ENCODE data around the gene ST8SIA1.
"Not testable (repeated sequence)": the region's sequence is repeated elsewhere in the genome, so short reads cannot be mapped to it uniquely, and the experiment has no call there.

The ST8SIA1 gene, protein sequence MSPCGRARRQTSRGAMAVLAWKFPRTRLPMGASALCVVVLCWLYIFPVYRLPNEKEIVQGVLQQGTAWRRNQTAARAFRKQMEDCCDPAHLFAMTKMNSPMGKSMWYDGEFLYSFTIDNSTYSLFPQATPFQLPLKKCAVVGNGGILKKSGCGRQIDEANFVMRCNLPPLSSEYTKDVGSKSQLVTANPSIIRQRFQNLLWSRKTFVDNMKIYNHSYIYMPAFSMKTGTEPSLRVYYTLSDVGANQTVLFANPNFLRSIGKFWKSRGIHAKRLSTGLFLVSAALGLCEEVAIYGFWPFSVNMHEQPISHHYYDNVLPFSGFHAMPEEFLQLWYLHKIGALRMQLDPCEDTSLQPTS

DNA sequence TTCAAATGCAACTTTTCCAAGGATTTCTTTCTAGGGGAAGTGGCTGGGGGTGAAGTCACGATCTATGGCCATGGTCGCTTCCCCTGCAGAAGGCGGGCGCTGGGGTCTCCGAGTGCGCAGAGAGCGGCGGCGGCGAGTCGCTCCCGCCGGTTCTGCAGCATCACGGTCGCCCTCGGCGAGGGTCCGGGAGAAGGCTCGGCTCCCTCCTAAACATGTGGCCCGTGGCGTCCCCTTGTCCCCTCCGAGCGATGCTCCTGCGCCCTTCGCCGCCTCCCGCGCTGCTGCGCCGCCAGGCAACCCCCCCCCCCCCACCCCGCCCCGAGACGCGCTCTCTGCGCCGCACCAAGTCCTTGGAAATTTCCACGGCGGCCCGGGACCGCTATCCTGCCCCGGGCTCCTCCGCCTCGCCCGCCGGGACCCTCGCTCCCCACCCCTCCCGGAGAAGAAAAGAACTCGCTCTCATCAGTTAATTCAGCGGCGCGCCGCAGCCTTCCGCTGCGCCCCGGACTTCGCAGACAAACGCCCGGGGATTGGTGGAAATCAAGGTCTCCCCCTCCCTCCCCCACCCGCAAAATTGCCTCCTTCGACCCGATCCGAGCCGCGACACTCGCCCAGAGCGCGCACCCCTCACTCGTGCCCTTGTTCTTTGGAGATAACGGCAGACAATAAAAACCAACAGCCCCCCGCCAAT lies at the start of gene ST8SIA1:
ST8SIA1 (minus strand) TSS at position 298 of the 691 bp plus-strand sequence. CDS start 475 bp downstream, outside the sequence.
- peak within 1 kb of the TSS; percentile 37 for H3K4me3 ChIP-seq (ENCODE audit: low read depth, low read length)
- DNase-seq (ENCODE audit: low read depth), result no peak
- no peak for TF ChIP-seq CTCF (IDR thresholded peaks at IDR 0.05; ENCODE audit: control insufficient read depth, extremely low read depth, insufficient read depth)

DNA sequence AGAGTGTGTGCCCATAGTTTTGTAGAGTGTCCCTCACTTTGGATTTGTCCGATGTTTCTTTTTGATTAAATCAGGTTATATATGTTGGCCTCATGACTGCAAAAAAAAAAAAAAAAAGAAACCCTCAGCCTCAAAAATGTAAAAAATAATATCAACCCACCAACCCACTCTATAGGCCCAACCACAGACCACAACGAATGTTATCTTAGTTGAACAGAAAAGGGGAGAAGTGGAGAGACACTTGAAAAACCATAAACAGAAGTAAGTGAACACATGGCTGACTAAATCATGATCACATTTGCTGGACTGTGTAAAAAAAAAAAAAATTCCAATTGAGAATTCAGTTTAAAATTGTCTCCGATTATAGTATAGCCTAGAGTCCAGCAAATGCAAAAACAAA lies 45.5 kb upstream of the ST8SIA1 start:
- H3K4me3 ChIP-seq (ENCODE audit: low read depth, low read length), result no peak overlapping the region
- no peak for TF ChIP-seq CTCF (IDR thresholded peaks at IDR 0.05; ENCODE audit: control insufficient read depth, extremely low read depth, insufficient read depth)
- DNase-seq (ENCODE audit: low read depth), result no peak

GRCh38 chr12:22377731-22378496 lies 43.4 kb upstream of the ST8SIA1 start:
- no peak overlapping the region for H3K4me3 ChIP-seq (ENCODE audit: low read depth, low read length)
- DNase-seq (ENCODE audit: low read depth), result no peak
- TF ChIP-seq CTCF (IDR thresholded peaks at IDR 0.05; ENCODE audit: control insufficient read depth, extremely low read depth, insufficient read depth), result no peak

- H3K4me3 ChIP-seq (ENCODE audit: low read depth, low read length); DNase-seq (ENCODE audit: low read depth): not testable (repeated sequence)
These were observed 42.2 kb upstream of the ST8SIA1 start for GRCh38 chr12:22376596-22377150.

DNA sequence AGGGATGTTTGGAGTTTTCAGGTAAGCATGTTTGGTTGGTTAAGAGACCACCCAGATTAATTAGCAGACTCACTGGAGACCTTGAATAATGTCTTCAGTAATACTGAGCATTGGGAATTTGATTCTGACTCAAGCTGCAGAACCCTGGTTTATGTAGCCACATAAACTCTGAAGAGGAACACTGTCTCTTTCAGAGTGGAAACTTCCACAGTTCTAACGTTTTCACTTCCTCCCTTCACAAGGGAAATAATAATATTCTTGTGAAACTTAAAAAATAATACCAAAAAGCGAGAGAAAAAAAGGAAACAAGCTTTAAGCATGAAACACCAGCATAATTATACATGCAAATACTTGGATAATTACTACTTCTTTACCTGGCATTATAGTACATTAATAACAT lies 40.0 kb upstream of the ST8SIA1 start:
- TF ChIP-seq CTCF (IDR thresholded peaks at IDR 0.05; ENCODE audit: control insufficient read depth, extremely low read depth, insufficient read depth), result no peak

GRCh38 chr12:22372277-22372837 lies 37.9 kb upstream of the ST8SIA1 start:
- TF ChIP-seq CTCF (IDR thresholded peaks at IDR 0.05; ENCODE audit: control insufficient read depth, extremely low read depth, insufficient read depth), result no peak
- no peak for DNase-seq (ENCODE audit: low read depth)
- H3K4me3 ChIP-seq (ENCODE audit: low read depth, low read length), result no peak overlapping the region

More for the DNA sequence above, 40.0 kb upstream of the ST8SIA1 start:
- no peak for DNase-seq (ENCODE audit: low read depth)
- H3K4me3 ChIP-seq (ENCODE audit: low read depth, low read length), result no peak overlapping the region

Measured in LNCaP clone FGC (cell line).